GM18909 (cell line): Measurements from ENCODE around the gene PNMA6F.
"Not testable (repeated sequence)": the region's sequence is repeated elsewhere in the genome, so short reads cannot be mapped to it uniquely, and the experiment has no call there.

Experiments used
- ATAC-seq: cut with Tn5 transposase; IDR thresholded peaks from one replicate; pipeline ENCODE4 v1.9.1; 2021; ENCODE audit warnings: mild to moderate bottlenecking; ENCODE audit not compliant: unreplicated experiment, poor library complexity

The PNMA6F gene

DNA sequence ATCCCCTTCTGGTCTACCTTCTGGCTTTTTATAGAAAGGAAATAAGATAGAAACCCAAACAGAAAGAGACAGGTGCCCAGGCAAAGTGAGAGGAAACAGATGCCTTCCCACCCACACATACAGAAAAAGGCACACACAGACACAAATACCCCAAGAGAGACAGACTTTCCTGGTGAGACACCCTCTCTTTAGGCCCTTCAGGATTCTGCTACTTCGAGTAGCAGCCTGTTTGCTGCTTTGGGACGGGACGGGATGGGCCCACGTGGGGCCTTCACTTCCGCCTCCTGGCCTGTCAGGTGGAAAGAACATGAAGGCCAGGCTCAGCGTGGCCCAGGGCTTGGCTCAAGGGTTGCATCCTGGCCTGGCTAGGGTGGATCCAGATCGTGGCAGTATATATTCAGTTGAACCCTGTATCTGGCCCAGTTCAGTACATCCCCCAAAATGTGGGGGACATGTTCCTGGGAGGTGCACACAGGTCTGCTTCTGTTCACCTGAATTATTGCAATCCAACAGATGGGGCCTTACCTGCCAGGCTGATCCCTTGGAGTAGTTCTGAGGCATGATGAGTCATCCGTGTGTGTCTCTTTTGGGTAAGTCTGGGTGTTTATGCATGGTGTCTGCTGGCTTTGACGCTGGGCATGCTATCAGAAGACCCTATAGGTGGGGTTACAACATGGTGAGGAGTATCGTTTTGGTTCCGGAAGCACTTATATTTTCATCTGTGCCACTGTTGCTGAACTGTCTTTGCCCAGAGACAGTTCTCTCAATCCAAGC is 14.7 kb upstream of the PNMA6F start:
- peak; percentile 35 for ATAC-seq

- ATAC-seq = no peak
Observed at GRCh38 chrX:153334654-153335295, 13.2 kb upstream of the PNMA6F start.

DNA sequence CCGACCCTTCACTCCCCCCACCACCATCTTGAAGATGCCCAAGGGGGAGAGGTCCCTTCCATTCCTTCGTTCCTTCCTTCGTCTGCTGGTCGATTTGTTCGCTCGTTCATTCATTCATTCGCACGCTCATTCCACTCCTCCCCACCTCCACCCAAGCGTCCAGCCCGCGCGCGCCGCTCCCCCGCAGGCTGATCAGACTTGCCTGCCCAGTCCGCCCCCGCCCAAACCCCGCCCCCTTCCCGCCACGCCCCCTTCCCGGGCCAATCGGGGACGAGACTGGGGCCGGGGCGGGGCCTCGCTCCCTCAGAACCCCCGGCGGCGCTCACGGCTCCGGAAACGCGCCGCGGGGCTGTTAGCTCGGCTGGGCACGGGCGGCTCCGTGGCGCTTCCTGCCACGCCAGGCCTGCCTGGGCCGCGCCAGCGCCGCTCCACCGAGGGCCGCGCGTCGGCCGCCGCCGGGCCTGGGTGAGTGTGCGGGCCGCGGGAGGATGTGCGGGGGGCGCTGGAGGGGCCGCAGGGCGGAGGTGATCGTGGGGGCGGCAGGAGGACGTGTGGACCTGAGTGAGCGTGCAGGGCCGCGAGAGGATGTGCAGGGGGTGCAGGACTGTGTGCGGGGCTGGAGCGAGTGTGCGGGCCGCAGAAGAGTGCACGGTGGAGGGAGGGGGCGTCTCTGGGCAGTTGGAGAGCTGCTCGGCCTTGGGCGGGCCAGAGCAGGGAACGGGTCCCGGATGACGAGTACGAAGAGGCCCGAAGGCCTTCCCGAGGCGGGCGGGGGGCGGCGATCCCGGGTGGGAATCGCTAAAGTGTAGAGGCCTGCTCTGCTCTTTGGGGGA is 12.5 kb upstream of the PNMA6F start, which contains the start of gene ZNF275:
TSS of gene ZNF275 (plus strand) at position 333 of the 833 bp plus-strand sequence. CDS start 2,527 bp downstream, outside the sequence.
- peak; percentile 86 for ATAC-seq

GRCh38 chrX:153333266-153333665 is 11.7 kb upstream of the PNMA6F start:
- no peak for ATAC-seq

GRCh38 chrX:153327561-153327960 is 6.0 kb upstream of the PNMA6F start:
- ATAC-seq = no peak

DNA sequence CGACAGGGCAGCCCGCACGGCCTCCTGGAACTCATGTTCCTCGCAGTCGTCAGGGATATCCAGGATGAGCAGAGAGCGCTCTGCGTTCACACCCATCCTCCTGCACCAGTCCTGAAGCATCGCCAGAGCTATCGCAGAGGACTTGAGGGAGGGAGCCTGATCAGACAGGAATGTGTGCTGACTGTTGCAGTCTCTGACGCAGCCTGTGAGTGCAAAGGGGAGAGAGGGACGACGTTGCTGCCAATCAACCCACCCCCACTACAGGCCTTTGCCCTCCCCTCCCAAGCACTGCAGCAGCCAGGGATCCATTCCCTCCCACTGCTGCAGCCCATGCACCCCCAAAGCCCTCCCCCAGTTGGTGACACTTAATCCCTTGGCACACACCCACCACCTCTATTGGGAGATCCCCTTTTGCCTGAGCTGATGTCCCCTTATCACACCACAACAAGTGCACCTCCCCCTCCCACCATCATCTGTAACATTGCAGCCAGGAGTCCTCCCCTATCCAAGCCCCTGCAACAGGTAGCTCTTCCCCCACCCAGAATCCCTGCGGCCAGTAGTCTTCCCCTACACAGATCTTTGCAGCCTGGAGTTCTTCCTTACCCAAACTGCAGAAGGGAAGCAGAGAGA is 897 bp downstream of the PNMA6F start:
- ATAC-seq = no peak

DNA sequence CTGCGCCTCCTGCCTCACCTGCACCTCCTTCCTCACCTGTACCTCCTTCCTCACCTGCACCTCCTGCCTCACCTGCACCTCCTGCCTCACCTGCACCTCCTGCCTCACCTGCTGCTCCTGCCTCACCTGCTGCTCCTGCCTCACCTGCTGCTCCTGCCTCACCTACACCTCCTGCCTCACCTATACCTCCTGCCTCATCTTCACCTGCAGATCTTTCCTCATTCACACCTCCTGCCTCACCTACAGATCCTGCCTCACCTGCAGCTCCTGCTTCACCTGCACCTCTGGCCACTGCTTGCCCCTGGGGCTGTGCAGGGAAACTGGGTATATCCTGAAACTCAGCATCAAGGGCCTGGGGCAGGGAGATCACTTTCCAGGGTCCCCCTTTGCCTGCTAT is 1.5 kb downstream of the PNMA6F start:
- not testable (repeated sequence) for ATAC-seq

DNA sequence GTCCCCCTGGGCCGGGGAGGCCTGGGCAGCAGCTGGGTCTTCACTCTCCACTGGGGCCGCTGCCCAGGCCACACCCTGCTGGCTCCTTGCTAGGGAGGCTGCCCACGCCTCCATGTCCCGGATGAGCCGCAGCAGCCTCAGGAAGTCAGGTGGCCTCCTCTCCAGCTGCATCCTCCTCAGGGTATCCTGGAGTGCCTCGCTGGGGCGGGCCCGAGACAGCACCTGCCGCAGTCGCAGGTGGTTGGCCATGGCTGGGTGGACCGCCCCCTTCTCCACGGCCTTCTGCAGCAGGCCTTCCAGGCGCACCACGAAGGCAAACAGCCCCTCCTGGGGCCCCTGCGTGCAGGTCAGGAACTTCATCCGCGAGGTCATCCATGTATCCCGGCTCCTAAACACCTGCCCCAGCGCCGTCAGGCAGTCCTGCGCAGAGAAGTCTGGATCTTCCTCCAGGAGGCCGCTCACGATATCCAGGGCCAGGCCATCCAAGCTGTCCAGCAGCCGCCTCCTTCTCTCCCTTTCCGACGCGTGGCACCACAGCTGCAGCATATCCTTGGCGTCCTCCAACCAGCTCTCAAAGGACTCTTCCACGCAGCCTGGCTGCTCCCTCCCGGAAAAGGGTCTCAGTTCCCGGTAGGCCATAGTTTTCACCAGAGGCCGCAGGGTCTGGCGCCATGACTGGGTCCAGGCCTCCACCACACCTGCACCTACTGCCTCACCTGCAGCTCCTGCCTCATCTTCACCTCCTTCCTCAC is 2.1 kb downstream of the PNMA6F start:
- no peak for ATAC-seq

GRCh38 chrX:153318811-153319210 is 2.8 kb downstream of the PNMA6F start:
- no peak for ATAC-seq

GRCh38 chrX:153317996-153318722 is 3.4 kb downstream of the PNMA6F start:
- no peak for ATAC-seq

- no peak for ATAC-seq
Observed at GRCh38 chrX:153317306-153317705, 4.3 kb downstream of the PNMA6F start.

DNA sequence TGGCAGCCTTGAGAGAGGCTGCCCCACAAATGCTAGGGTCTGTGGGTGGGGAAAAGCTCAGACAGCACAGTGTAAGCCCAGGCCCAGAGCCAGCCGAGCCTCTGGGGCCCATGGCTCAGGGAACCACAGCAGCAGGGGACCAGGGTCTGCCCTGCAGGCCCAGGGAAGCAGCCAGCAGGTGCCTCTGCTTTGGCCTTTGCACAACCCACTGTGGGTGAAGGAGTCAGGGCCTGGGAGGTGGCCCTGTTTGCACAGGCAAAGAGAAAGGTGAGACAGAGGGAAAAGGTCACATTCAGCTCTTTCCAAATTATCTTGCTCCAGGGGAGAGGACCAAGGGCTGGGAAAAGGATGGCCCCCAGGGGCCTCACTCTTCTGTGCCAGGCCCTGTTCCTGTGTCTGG is 8.7 kb downstream of the PNMA6F start:
- no peak for ATAC-seq

DNA sequence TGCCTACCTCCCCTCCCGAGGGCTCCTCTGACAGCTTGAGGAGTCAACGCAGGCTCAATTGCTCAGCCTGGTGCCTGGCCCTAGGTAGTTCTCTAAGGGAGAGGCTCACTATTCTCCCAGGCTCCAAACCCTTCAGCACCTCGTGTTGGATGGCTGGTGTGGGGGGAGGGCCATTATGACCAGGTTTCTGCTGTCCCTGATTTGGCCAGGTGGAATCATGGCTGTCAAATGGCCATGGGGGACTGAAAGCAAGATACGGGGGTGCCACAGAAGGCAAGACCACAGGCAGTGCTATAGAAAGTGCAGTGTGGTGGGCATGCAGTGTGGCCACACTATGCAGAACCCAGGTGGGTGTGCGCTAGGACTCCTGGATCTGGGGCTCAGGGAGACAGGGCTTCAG is 9.5 kb downstream of the PNMA6F start:
- no peak for ATAC-seq

- no peak for ATAC-seq
Observed at GRCh38 chrX:153310901-153311300, 10.7 kb downstream of the PNMA6F start.

- ATAC-seq = no peak
Observed at GRCh38 chrX:153307276-153308178, 14.0 kb downstream of the PNMA6F start.

- no peak for ATAC-seq
Observed at GRCh38 chrX:153306527-153307115, 14.9 kb downstream of the PNMA6F start.

GRCh38 chrX:153305972-153306371 is 15.6 kb downstream of the PNMA6F start:
- no peak for ATAC-seq
